Osteoblast (primary cell): ENCODE data around the gene PTBP2. TPM values are rescaled to one million over a fixed set of nuclear protein-coding genes. Genes with fewer than 3 reads are reported as not detected.

Experiments used
- DNase-seq: peaks from one replicate; pipeline ENCODE4 v3.0.0; 2011; ENCODE audit warnings: low spot score, mixed read lengths; ENCODE audit not compliant: insufficient read length; ENCODE audit errors: missing footprints
- H2AFZ ChIP-seq: 2 replicates; pipeline ENCODE4 v1.6.0; 2011; ENCODE audit warnings: mild to moderate bottlenecking, low read length
- H3K27ac ChIP-seq: 2 replicates; pipeline ENCODE4 v1.5.1; 2011; ENCODE audit warnings: mild to moderate bottlenecking, low read depth, low read length, moderate library complexity
- H3K27me3 ChIP-seq: 2 replicates; pipeline ENCODE4 v1.6.0; 2012; ENCODE audit warnings: mild to moderate bottlenecking, control low read depth, inconsistent platforms, low read length, moderate library complexity; ENCODE audit not compliant: insufficient read depth
- H3K36me3 ChIP-seq: 2 replicates; pipeline ENCODE4 v1.5.1; 2011; ENCODE audit warnings: mild to moderate bottlenecking, low read length, control low read depth, moderate library complexity; ENCODE audit not compliant: insufficient read depth
- H3K4me1 ChIP-seq: 2 replicates; pipeline ENCODE4 v1.5.1; 2011; ENCODE audit warnings: mild to moderate bottlenecking, low read length, control low read depth, moderate library complexity; ENCODE audit not compliant: insufficient read depth
- H3K4me2 ChIP-seq: 2 replicates; pipeline ENCODE4 v1.6.0; 2011; ENCODE audit warnings: mild to moderate bottlenecking, low read length; ENCODE audit not compliant: insufficient read depth
- H3K4me3 ChIP-seq: fragments of 200-600 bp; sonication (generic); 3 replicates; pipeline ENCODE4 v1.5.1; 2012; ENCODE audit warnings: mild to moderate bottlenecking, low read length, inconsistent platforms; ENCODE audit not compliant: insufficient read depth
- H3K79me2 ChIP-seq: 2 replicates; pipeline ENCODE4 v1.6.0; 2012; ENCODE audit warnings: mild to moderate bottlenecking, low read length, control low read depth, inconsistent platforms; ENCODE audit not compliant: insufficient read depth
- H3K9me3 ChIP-seq: 2 replicates; pipeline ENCODE4 v1.5.1; 2011; ENCODE audit warnings: low read depth, low read length, control low read depth
- H4K20me1 ChIP-seq: 2 replicates; pipeline ENCODE4 v1.6.0; 2012; ENCODE audit warnings: mild to moderate bottlenecking, low read length, control low read depth; ENCODE audit not compliant: insufficient read depth
- total RNA-seq: library from RNA; depleted of rRNA; stranded (reverse); fragments of >200 nt; gene quantifications from 2 replicates; pipeline ENCODE4 v1.2.3, GENCODE V29; 2012
- TF ChIP-seq, protein P1 (sequence below): IDR thresholded peaks from 2 replicates; pipeline ENCODE4 v1.5.1; 2011; ENCODE audit warnings: mild to moderate bottlenecking, low read depth, low read length, moderate library complexity; ENCODE audit errors: extremely low read depth

PTBP2 gene
- total RNA-seq, 1 donor, result 17.0 TPM

DNA sequence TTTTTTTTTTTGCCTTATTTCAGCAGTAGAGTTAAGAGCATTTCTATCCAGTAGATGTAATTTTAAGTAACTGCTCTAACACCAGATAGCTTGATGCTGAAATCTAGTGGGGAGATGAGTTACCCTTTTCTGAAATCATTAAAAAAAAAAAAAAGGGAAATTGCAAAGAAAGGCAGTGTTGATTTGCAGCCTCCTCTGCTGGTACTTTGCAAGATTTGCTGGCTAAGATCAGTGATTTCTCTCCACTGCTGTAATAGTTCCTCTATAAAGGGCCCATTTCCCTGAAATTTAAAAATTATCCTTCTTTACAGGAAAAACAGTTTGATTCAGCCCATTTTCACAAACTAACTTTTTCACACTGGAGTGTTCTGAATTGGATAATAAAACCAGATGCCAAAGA, 120.6 kb downstream of the PTBP2 start:
- H3K27me3 ChIP-seq, result no peaks in the 10 kb centered on the region
- no peaks in the 10 kb centered on the region for H3K36me3 ChIP-seq
- no peak overlapping the region for H3K4me2 ChIP-seq
- H2AFZ ChIP-seq, result no peak overlapping the region
- H3K4me1 ChIP-seq, result no peaks in the 10 kb centered on the region
- no peaks in the 10 kb centered on the region for H3K9me3 ChIP-seq
- H4K20me1 ChIP-seq, result no peaks in the 10 kb centered on the region
- H3K27ac ChIP-seq, result no peak overlapping the region
- no peak overlapping the region for H3K4me3 ChIP-seq
- no peaks in the 10 kb centered on the region for H3K79me2 ChIP-seq
- TF ChIP-seq, protein P1, sequence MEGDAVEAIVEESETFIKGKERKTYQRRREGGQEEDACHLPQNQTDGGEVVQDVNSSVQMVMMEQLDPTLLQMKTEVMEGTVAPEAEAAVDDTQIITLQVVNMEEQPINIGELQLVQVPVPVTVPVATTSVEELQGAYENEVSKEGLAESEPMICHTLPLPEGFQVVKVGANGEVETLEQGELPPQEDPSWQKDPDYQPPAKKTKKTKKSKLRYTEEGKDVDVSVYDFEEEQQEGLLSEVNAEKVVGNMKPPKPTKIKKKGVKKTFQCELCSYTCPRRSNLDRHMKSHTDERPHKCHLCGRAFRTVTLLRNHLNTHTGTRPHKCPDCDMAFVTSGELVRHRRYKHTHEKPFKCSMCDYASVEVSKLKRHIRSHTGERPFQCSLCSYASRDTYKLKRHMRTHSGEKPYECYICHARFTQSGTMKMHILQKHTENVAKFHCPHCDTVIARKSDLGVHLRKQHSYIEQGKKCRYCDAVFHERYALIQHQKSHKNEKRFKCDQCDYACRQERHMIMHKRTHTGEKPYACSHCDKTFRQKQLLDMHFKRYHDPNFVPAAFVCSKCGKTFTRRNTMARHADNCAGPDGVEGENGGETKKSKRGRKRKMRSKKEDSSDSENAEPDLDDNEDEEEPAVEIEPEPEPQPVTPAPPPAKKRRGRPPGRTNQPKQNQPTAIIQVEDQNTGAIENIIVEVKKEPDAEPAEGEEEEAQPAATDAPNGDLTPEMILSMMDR, result peak; percentile 56
- no peak for DNase-seq

DNA sequence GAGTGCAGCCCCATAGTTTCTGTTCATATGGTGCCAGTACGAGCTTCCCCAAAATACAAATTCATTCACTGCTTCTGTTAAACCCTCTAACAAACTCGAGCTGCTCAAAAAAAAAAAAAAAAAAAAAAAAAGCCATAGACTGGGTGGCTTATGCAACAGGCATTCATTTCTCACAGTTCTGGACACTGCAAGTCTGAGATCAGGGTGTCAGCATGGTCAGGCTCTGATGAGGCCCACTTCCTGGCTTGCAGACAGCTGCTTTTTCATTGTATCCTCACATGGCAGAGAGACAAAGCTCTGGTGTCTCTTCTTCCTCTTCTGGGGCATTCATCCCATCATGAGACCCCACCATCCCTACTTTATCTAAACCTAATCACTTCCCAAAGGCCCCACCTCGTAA, 121.6 kb downstream of the PTBP2 start:
- TF ChIP-seq, protein P1, result no peak
- no peak overlapping the region for H3K4me2 ChIP-seq
- H4K20me1 ChIP-seq, result no peaks in the 10 kb centered on the region
- H3K27ac ChIP-seq, result no peak overlapping the region
- no peak overlapping the region for H3K4me3 ChIP-seq
- H3K36me3 ChIP-seq, result no peaks in the 10 kb centered on the region
- no peaks in the 10 kb centered on the region for H3K27me3 ChIP-seq
- H3K4me1 ChIP-seq, result no peaks in the 10 kb centered on the region
- no peaks in the 10 kb centered on the region for H3K9me3 ChIP-seq
- H3K79me2 ChIP-seq, result no peaks in the 10 kb centered on the region
- DNase-seq, result no peak
- H2AFZ ChIP-seq, result peak overlapping the region; percentile 54

DNA sequence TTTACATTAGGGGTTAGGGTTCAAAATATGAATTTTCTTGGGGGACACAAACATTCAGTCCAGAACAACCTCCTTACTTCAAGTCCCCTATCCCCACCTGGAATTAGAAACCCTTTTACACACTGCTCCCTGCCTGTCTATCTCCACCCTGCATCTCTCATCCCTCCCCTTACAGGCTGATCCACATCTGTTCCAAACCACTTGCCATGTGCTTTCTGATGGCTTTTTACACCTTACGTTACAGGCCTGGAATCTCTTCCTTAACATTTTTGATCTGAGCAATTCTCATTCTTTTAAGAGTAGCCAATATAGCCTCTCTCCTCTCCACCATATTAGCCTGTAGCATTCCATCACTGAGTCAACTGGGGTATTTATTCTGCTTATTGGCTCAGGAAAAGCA, 122.0 kb downstream of the PTBP2 start:
- Histone ChIP-seq H3K9me3 (no peaks in the 10 kb centered on the region), H3K79me2 (no peaks in the 10 kb centered on the region), H3K27me3 (no peaks in the 10 kb centered on the region), H2AFZ (peak overlapping the region; percentile 54), H3K4me3 (no peak overlapping the region), H3K4me1 (no peaks in the 10 kb centered on the region), H3K36me3 (no peaks in the 10 kb centered on the region), H4K20me1 (no peaks in the 10 kb centered on the region), H3K4me2 (no peak overlapping the region), H3K27ac (no peak overlapping the region)
- TF ChIP-seq, protein P1, result no peak
- DNase-seq, result no peak

DNA sequence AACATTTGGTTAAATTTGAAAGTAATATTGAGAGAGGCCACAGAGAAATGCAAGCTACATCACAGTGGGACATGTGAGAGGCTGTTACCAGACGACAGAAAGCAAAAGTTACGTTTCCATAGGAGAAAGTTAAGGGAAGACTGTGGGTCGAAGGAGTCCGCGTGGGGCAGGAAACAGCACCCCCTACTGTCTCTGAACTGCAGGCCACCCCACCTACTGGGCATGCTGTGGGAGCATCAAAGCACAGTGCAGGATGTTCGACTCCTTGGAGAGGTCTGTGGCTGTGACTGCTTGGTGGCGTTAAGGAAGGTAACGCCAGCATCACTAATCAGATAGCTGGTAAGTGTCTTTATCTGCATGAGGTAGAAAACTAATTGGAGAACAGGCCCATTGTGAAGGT, 123.9 kb downstream of the PTBP2 start:
- no peak overlapping the region for H3K4me2 ChIP-seq
- no peaks in the 10 kb centered on the region for H4K20me1 ChIP-seq
- H2AFZ ChIP-seq, result no peak overlapping the region
- peak; percentile 31 for DNase-seq
- H3K9me3 ChIP-seq, result no peaks in the 10 kb centered on the region
- TF ChIP-seq, protein P1, result peak; percentile 61
- H3K36me3 ChIP-seq, result no peaks in the 10 kb centered on the region
- H3K4me1 ChIP-seq, result no peaks in the 10 kb centered on the region
- no peaks in the 10 kb centered on the region for H3K27me3 ChIP-seq
- no peak overlapping the region for H3K4me3 ChIP-seq
- H3K79me2 ChIP-seq, result no peaks in the 10 kb centered on the region
- no peak overlapping the region for H3K27ac ChIP-seq
